ENCODE results near the gene GPN3.
"Not testable (repeated sequence)": the region's sequence is repeated elsewhere in the genome, so short reads cannot be mapped to it uniquely, and the experiment has no call there.

DNA sequence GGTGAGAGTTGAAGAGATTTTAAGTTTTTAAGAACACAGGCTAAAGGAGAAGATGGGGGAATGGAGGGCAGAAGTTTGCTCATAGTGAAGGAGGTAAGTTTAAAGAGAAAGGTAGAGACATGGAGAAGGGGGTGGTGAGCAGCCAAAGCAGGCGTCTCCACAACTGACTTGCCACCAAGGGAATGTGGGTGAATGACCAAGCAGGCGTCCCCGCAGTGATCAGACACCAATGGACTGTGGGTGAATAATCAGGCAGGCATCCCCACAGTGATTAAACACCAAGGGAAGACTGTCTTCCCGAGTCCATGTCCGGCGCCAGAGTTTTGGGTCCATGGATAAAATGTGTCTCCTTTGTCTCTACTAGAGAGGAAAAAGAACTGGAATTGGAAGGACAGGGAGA lies 58.0 kb downstream of the GPN3 start:
- TF ChIP-seq CREB5 (CRISPR knock-in tag; IDR thresholded peaks at IDR 0.05; ENCODE audit: low read depth); ISL1 (CRISPR knock-in tag; IDR thresholded peaks at IDR 0.05): not testable (repeated sequence)
